Measurements from ENCODE around the gene TTC33. TPM values are rescaled to one million over a fixed set of nuclear protein-coding genes. Genes with fewer than 3 reads are reported as not detected.

TTC33 gene
- total RNA-seq, 1 experiment from 2014 or later: 14.7 TPM

DNA sequence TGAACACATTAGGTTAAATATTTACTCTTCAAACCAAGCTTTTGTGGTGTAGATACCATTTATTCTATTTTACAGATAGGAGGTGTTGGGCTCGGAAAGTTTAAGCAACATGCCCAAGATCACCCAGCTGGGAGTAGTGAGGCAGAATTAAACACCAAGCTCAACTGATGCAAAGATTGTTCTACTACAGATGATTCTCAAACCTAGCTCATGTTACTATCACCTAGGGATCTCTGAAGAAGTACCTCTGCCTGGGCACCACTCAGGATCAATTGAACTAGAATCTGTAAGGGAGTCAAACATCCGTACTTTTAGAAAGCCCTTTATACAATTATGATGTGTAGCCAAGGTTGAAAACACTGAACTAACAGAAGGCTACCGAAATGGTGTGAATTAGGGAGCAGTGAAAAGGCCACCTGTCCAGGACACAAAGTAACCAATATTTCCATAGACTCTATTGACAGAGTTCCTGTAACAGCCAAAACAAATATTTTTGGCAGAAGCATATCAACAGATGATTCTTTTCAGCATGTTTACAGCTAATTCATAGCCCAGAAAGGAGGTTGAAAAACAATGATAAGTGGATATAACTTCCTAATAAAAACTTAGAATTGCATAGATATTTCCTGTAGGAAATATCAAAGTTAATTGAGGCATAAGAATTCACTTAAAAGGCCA lies 234.5 kb downstream of the TTC33 start:
- no peak for DNase-seq (ENCODE audit: low read depth)

DNA sequence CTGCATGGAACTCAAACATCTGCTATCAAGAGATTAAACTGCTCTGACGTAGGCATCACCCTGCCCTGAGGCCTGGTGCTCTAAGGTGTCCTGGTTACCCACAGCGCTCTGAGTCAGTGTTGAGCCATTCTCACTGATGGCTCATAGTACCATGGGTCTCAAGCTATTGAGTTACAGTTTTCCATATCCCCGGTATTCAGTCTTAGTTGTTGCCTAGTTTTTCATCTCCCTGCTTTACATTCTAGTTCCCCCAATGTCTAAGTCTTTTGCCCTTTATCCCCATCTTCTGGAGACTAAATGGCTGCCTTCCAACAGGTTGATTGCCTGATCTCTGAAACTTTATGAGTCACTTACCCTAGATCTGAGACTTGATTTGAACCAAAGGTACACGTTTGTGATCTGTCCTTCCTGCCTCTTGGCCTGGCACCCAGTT lies 237.3 kb downstream of the TTC33 start:
- peak; percentile 93 for DNase-seq (ENCODE audit: low read depth)

GRCh38 chr5:40515476-40515875 lies 240.3 kb downstream of the TTC33 start:
- DNase-seq (ENCODE audit: low read depth): no peak

- no peak for DNase-seq (ENCODE audit: low read depth)
Measured at GRCh38 chr5:40514976-40515375, 240.8 kb downstream of the TTC33 start.

DNA sequence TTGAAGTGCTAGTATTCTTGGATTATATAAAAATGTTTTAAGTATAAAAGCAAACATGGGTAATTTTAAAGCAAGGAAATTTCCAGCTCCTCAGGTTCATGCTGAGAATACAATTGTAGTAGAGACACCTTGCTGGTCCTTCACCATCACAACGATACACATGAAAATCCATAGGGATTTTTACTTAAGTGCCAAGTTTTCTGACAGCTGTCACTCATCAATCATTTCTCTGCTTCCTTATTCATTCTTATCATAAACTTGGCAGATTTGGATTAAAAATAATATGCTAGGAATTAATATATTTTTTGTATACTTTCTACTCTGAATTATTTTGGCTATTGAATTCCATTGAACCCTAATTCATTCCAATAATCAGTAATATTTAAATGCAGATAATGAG lies 244.0 kb downstream of the TTC33 start:
- no peak for DNase-seq (ENCODE audit: low read depth)

GRCh38 chr5:40507095-40507494 lies 248.7 kb downstream of the TTC33 start:
- DNase-seq (ENCODE audit: low read depth): no peak

DNA sequence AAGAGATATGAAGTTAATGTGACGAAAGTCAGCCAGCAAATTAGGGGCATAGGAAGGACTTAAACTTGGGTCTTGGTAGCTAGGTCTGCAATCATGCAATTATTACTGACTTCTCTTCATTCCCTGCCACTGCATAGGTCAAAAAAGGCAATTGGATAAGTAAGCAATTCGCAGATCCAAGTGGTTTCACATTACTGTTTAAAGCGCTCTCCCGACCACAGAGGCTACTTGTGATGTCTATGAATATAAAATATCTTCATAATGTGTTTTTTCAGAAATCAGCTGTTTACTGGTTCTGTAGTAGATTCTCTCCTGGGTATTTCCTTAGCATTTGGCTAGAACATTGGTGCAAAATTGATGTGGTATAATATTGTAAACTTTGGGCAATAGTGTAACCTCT lies 250.7 kb downstream of the TTC33 start:
- no peak for DNase-seq (ENCODE audit: low read depth)

DNA sequence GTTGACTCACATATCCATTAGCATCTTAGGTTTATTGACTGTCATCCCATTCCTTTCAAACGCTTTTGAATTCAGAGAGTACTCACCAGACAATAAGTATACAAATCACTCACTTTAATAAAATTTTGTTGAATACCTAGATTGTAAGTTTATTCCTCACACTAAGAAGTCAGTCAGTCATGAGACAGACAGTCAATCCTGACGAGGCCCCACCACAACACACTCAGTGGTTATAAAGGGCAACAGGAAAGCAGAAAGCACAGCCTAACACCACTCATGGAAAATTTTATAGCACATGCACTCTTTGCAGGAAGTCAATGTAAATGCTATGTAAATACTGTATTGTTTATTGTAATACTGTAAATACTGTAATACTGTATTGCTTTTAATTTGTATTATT lies 252.3 kb downstream of the TTC33 start:
- DNase-seq (ENCODE audit: low read depth): no peak

DNA sequence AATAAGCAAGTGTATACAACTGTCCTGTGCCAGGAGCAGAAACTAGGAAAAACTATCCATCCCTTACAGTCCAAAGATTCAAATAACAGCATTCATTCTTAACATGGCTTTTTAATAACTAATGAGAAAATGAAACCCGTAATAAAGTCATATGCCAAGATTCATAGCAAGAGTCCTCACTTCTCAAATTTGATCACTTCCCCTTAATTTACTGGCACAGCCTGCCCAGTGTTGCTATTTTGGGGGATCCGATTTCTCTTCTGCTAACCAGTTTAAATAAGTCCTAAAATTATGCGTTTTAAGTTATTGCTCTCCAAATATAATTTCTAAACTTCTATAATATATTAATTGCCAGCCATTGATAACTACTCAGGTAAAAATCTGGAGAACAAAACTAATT lies 253.0 kb downstream of the TTC33 start:
- DNase-seq (ENCODE audit: low read depth): no peak

DNA sequence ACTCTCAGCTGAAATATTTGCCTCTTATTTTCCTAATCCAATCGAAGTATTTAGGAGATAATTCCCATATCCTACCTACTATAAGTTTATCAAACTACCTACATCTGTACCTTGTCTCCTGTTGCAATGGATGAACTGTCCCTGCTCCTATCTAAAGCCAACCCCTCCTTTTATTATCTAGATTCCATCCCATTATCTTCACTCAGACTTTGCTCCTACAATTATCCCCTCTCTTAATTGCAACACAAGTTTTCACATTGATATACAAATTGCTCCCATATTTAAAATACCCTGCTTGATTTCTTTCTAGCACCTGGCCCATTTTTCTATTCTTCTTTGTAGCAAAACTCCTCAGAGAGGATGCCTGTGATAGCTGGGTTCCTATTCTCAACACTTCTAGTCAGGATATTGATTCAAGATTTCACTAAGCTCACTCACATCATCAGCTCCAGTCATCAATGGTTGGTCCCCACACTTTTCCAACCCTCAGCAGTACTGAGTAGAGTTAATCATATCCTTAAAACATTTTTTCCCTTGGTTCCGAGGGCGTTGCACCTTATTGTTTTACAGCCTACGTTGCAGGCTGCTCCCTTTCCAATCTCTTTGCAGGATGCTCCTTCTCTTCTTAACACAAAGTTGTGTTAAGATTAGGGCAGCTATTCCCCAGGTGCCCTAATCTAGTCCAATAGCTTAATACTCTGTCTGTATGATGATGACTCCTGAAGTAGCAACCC lies 253.9 kb downstream of the TTC33 start:
- no peak for DNase-seq (ENCODE audit: low read depth)

DNA sequence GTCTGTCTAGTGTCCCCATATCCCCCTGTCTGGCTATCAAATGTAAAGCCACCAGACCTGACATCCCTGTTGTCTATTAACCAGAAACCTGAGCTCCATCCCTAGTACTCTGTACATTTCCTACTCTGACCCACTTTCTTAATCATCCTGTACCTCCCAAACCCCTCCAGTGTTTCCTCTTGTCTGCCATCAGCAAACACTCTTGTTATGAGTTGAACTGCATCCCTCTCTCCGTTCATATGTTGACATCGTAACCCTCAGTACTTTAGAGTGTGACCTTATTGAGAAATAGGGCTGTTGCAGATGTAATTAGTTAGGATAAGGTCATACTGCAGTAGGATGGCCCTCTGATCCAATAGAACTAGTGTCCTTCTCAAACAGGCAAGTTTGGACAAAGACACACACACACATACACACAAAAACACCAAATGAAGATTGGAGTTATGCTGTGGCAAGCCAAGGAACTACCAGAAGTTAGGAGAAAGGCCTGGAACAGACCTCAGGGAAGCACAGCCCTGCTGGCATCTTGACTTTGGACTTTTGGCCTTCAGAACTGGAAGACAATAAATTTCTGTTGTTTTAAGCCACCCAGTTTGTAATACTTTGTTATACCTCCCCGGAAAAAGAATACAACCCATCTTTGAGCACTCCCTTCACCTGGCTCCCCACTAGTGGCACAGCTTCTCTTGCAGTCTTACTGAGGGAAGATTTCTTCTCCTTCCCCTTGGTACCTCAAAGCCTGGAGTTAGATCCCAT lies 256.1 kb downstream of the TTC33 start:
- DNase-seq (ENCODE audit: low read depth): no peak

- no peak for DNase-seq (ENCODE audit: low read depth)
Measured at GRCh38 chr5:40499007-40499406, 256.8 kb downstream of the TTC33 start.

DNA sequence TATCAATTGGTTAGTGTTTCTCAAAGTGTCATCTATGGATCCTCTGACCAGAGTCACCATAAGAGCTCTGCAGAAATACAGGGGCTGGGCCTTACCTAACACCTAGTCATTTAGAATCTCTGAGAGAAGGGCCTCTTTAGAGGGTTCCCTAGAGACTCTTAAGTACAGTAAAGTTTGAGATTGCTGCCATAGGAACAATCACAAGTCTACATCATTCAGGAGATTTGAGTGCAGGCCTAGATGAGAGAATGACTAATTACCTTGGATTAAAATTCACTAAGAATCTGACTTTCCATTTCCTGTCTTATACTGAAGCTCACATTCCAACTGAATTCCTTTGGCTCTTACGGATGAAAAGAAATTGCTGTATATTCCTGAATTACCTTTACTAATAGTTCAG lies 258.2 kb downstream of the TTC33 start:
- peak; percentile 23 for DNase-seq (ENCODE audit: low read depth)

- no peak for DNase-seq (ENCODE audit: low read depth)
Measured at GRCh38 chr5:40495237-40495635, 260.5 kb downstream of the TTC33 start.

DNA sequence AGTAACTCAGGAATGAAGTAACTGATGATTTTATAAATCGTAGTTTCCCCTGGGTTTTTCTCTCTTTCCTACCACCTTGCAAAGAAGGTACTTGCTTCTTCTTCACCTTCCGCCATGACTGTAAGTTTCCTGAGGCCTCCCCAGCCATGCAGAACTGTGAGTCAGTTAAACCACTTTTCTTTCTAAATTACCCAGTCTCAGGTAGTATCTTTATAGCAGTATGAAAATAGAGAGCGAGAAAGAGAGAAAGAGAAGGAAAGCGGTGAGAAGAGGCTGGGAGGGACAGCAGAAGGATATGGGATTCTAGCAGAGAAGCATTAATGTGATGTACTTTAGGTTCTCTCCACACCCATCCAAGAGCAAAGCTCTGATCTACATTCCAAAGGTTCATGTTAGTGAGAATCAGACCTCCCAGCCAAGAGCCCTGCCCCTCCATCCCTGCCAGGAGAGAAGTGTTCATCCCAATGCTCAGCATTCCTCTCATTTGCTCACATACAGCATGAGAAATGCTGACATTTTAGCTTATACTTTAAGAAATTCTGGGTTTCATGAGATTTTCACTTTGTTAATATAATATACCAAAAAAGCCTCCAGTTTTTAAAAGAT lies 261.0 kb downstream of the TTC33 start:
- DNase-seq (ENCODE audit: low read depth): no peak

DNA sequence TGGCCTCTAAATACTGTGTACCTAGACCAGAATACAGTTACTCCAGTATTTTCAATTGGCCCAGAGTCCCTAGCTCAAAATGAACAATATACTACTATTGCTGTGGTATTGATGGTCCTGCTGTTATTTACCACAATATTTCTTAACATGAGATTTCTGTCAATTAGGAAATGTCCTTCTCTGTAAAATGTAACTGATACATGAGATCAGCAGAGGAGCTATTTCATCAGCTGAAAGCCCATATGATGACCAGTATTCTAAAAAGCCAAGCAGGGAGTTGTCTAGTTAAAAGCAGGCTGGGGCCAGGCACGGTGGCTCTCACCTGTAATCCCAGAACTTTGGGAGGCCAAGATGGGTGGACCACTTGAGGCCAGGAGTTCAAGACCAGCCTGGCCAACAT lies 263.7 kb downstream of the TTC33 start:
- DNase-seq (ENCODE audit: low read depth): no peak

DNA sequence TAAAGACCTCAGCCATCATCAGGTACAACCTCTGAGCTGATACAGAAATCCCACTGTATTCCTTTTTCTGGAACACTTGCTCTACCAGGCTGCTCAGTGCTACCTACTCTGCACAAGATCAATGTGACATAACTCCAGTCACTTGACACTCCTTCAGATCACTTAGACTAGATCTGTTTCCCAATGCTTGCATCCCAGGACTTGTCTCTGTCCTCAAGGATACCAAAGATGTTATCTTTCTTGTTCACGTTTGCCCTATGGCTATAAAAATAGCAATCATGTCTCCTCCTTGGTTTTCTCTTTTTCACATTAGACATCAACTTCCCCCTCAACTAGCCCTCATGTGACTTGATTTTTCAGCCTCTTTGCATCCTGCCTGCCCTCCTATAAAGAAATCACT lies 264.1 kb downstream of the TTC33 start:
- DNase-seq (ENCODE audit: low read depth): no peak

DNA sequence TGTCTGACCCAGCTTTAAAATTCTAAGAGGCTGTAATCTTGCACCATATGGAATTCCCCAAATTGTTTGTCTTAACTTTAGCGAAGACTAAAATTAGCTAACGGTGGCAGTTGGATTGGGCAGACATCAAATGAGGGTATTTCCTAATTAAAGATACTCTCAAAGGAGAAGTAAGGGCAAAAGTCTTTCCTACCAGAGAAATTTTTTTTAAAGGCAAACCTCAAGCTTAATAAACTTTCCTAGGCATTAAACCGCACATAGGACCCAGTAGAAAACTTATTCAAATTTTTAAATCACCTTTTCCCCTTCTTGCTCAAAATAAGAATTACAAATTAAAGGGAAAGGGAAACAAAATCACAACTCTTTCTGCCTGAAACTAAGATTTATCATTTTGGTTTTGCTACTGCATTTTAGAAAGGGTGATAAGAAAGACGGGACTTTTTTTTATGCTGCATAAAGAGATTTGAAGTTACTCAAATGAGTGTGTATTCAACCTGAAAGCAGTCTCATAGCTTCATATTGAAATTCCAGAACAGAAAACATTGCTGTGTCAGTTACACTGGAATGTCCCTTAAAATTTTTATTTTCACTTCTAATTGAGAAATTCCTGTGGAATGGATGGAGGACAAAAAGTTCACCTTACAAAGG lies 265.2 kb downstream of the TTC33 start:
- DNase-seq (ENCODE audit: low read depth): no peak

DNA sequence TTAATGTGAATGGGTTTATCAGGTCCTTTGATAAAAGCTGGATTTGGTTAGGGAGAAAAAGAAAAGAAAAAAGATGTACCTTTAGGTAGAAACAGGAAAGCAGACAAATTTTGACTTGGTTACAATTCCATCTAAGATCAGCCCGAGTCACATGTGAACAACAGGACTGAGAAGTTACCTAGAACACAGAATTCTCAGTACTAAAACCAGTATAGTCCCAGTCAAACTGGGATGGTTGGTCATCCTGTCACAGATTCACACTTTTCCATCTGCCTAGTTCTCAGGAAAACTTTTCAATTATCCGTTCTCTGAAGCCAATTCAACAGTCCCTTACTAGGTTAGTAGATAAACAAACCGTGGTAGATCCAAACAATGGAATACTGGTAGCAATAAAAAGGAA lies 266.3 kb downstream of the TTC33 start:
- DNase-seq (ENCODE audit: low read depth): no peak

- DNase-seq (ENCODE audit: low read depth): peak; percentile 70
Measured at GRCh38 chr5:40486437-40487275, 269.1 kb downstream of the TTC33 start.
